WERI-Rb-1 (cell line): ENCODE data around the gene RPS6KA4.

ENCODE experiments used
- DNase-seq: peaks from one replicate; pipeline ENCODE4 v3.0.0-alpha.2; 2020
- H3K27ac ChIP-seq: fragments of 250-450 bp; sonication (Bioruptor Pico); 2 replicates; pipeline ENCODE4 v1.5.1; 2020; ENCODE audit warnings: mild to moderate bottlenecking, moderate library complexity
- H3K27me3 ChIP-seq: fragments of 250-450 bp; sonication (Bioruptor Pico); 2 replicates; pipeline ENCODE4 v1.5.1; 2021; ENCODE audit warnings: mild to moderate bottlenecking, low read depth, moderate library complexity; ENCODE audit not compliant: insufficient read depth, severe bottlenecking
- H3K36me3 ChIP-seq: fragments of 250-450 bp; sonication (Bioruptor Pico); 2 replicates; pipeline ENCODE4 v1.5.1; 2020; ENCODE audit warnings: mild to moderate bottlenecking, moderate library complexity
- H3K4me3 ChIP-seq: 2 replicates; pipeline ENCODE4 v1.5.1; 2011; ENCODE audit warnings: low read depth, mild to moderate bottlenecking, control low read depth, low read length
- H3K9me3 ChIP-seq: fragments of 250-450 bp; sonication (Bioruptor Pico); 2 replicates; pipeline ENCODE4 v1.5.1; 2021; ENCODE audit warnings: mild to moderate bottlenecking, moderate library complexity; ENCODE audit not compliant: severe bottlenecking
- CTCF ChIP-seq: IDR thresholded peaks from 2 replicates; pipeline ENCODE4 v1.5.1; 2011; ENCODE audit warnings: low read depth, mild to moderate bottlenecking, control low read depth, inconsistent platforms, low read length

Gene RPS6KA4

GRCh38 chr11:64353715-64354506 lies 5.1 kb upstream of the RPS6KA4 start:
- TF ChIP-seq CTCF: no peak
- H3K36me3 ChIP-seq: no peaks in the 10 kb centered on the region
- H3K4me3 ChIP-seq: no peak overlapping the region
- H3K9me3 ChIP-seq: no peaks in the 10 kb centered on the region
- no peaks in the 10 kb centered on the region for H3K27me3 ChIP-seq
- H3K27ac ChIP-seq: no peak overlapping the region
- peak; percentile 6 for DNase-seq

- peak; percentile 87 for DNase-seq
- TF ChIP-seq CTCF: peak; percentile 78
- no peaks in the 10 kb centered on the region for H3K27me3 ChIP-seq
- peak overlapping the region; percentile 41; the same call in 1 of the 2 replicates for H3K27ac ChIP-seq
- H3K36me3 ChIP-seq: no peaks in the 10 kb centered on the region
- no peaks in the 10 kb centered on the region for H3K9me3 ChIP-seq
- H3K4me3 ChIP-seq: no peak overlapping the region
Measured at GRCh38 chr11:64355078-64355940, 3.7 kb upstream of the RPS6KA4 start.

GRCh38 chr11:64356498-64357411 lies 2.2 kb upstream of the RPS6KA4 start:
- H3K27ac ChIP-seq: no peak overlapping the region
- peak; percentile 80 for TF ChIP-seq CTCF
- peak; percentile 91 for DNase-seq

GRCh38 chr11:64357446-64357845 lies 1.5 kb upstream of the RPS6KA4 start:
- no peak for DNase-seq
- no peak overlapping the region for H3K27ac ChIP-seq
- H3K9me3 ChIP-seq: no peaks in the 10 kb centered on the region
- TF ChIP-seq CTCF: no peak
- peaks cover 10% of the 10 kb centered on the region for H3K36me3 ChIP-seq
- no peak overlapping the region for H3K4me3 ChIP-seq
- H3K27me3 ChIP-seq: no peaks in the 10 kb centered on the region

More at GRCh38 chr11:64356498-64357411, 2.2 kb upstream of the RPS6KA4 start:
- Histone ChIP-seq H3K4me3 (no peak overlapping the region), H3K9me3 (no peaks in the 10 kb centered on the region), H3K36me3 (peaks cover 3% of the 10 kb centered on the region), H3K27me3 (no peaks in the 10 kb centered on the region)

- Histone ChIP-seq H3K4me3 (no peak overlapping the region), H3K36me3 (peaks cover 13% of the 10 kb centered on the region), H3K27me3 (no peaks in the 10 kb centered on the region), H3K27ac (peak overlapping the region; percentile 62; the same call in 1 of the 2 replicates), H3K9me3 (no peaks in the 10 kb centered on the region)
- DNase-seq: no peak
- no peak for TF ChIP-seq CTCF
Measured at GRCh38 chr11:64357904-64358535, 942 bp upstream of the RPS6KA4 start.
